SIG-M5 (cell line): ENCODE measurements around the gene FSTL3.
"Not testable (repeated sequence)": the region's sequence is repeated elsewhere in the genome, so short reads cannot be mapped to it uniquely, and the experiment has no call there.

Experiments used
- DNase-seq: peaks from one replicate; lab custom pipeline; 2025; lab: John Stamatoyannopoulos, UW

Gene FSTL3

DNA sequence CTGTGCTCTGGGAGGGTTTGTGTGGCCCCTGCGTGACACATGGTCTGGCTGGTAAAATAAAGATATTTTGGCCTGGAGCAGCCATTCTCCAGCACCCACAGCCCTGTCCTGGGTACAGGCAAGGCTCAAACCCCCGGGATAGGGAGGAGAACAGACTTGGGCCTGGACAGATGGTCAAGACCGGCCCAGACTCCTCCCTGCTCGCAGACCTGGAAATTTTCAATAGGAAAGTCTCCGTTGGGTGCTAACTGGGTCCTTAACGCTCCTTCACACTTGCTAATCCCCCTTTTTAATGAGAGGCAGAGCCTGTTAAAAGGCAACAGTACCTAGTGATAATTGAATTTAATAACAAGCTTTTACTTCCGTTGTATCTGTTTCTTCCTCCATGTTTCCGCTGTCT lies 35.1 kb downstream of the FSTL3 start:
- no peak for DNase-seq

- no peak for DNase-seq
Observed at GRCh38 chr19:715347-715746, 39.2 kb downstream of the FSTL3 start.

DNA sequence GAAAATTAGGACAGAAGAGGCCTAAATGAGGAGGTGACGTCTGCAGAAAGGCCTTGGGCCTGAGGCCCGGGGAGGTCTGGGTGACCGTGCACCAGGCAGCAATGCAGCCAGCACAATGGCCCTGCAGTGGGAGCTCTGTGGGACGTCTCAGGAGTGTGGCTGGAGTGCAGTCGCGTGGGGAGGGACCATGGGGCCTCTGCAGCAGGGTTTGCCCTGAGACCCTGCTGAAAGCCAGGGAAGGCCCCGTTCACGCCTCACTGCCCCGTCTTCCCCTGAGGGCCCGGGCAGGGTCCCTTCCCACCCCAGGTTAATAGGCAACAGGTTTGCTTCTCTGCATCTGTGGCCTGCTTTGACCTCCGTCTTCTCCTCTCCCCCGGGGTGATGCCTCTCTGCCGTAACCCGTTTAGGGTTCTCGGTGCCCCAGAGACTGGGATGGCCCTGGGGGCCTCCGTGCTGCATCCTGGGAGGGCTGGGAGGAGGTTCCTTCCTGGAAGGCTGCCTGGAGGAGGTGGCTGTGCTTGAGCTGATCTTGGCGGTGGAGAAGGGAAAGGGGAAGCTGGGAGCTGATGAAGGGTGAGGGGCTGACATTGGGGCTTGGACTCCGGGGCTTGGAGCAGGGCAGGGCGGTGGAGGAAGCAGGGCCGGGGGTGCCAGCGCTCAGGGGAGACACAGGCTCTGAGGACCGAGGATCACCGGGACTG lies 42.2 kb downstream of the FSTL3 start:
- no peak for DNase-seq

- no peak for DNase-seq
Observed at GRCh38 chr19:718991-719512, 42.9 kb downstream of the FSTL3 start.

DNA sequence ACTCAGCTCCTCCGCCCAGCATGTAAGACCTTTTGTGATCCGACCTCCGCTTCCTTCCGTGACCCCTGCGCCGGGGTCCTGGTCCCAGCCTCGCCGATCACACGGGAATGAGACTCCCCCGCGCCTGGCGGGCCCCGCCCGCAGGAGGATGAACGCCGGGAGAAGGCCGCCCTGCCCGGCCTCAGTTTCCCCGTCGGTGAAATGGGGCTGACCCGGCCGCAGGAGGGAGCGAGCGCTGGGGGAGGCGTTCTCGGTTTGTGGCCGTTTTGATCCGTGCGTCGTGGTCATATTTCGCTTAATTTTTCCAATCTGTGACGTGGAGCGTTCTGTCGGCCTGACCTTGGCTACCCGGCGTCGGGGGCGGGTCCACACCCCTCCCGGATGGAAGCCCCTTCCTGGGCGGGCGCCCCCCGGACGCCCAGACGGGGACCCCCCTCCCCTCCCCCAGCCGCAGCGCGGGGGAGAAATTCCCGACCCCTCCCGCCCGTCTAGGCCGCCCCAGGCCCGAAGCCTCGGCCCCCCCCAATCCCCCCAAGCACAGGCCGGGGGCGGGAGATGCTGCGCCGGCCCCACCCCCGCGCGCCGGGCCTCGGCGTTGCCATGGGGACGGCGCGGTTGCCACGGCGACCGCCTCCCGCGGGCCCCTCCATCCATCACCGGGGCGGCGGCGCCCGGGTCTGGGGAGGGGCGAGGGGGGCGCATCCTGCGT lies 43.6 kb downstream of the FSTL3 start:
- no peak for DNase-seq

- no peak for DNase-seq
Observed at GRCh38 chr19:720345-721160, 44.4 kb downstream of the FSTL3 start.

GRCh38 chr19:722553-723101 lies 46.4 kb downstream of the FSTL3 start:
- DNase-seq = no peak

DNA sequence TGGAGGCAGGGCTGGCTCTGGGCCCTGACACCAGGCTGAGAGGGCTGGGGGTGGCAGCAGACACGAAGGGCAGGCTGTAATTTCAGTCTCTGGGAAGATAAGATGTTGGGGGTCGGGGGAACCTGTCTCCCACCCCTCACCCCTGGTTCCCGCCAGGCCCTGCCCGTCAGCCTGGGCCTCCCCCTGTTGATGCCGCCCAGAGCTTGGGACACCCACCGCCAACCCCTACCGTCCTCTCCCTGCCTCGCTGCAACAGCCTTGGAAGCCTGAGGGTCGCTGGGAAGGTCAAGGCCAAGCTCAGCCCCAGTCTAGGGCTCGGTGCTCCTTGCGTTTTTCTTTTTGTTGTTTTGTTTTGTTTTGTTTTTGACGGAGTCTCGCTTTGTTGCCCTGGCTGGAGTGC lies 47.1 kb downstream of the FSTL3 start:
- no peak for DNase-seq

DNA sequence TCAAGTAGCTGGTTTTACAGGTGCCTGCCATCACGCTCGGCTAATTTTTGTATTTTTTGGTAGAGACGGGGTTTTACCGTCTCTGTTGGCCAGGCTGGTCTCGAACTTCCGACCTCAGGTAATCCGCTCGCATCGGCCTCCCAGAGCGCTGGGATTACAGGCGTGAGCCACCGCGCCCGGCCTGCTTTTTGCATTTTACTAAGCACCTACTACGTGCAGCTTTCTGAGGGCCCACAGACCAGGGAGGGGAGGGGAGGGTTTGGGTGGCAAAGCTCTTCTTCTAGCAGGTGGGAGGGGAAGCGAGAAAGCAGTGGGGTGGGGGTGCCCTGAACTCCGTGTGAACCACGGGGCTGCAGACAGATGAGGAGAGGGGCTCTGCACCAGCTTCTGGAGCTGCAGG lies 47.5 kb downstream of the FSTL3 start:
- no peak for DNase-seq

GRCh38 chr19:725461-726089 lies 49.4 kb downstream of the FSTL3 start:
- no peak for DNase-seq

DNA sequence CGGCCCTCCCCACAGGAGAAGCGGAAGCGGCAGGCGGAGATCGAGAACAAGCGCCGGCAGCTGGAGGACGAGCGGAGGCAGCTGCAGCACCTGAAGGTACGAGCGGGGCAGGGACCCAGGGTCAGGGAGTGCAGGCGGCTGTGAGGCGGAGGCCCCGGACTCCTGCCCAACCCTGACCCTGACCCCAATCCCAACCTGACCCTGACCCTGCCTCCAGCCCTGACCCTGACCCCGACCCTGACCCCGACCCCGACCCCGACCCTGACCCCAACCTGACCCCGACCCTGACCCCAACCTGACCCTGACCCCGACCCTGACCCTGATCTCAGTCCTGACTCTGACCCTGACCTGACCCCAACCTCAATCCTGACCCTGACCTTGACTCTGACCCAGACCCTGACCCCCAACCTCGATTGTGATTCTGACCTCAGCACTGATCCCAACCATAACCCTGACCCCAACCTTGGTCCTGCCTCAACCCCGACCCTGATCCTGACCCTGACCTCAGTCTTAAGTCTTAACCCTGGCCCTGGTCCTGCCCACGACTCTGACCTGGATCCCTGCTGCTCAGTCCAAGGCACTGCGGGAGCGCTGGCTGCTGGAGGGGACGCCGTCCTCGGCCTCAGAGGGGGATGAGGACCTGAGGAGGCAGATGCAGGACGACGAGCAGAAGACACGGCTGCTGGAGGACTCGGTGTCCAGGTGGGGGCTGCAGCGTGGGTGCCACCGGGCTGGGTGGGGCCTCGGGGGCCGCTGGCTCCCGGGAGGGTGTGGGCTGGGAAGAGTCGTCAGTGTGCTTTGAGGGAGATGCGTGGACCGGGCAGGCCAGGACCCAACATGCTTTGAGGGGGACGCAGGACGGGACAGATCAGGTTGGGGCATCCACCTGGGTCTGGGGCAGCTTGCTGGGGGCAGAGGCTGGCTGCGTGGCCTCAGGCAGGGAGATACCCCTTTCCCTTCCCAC lies 51.1 kb downstream of the FSTL3 start:
- DNase-seq = no peak

DNA sequence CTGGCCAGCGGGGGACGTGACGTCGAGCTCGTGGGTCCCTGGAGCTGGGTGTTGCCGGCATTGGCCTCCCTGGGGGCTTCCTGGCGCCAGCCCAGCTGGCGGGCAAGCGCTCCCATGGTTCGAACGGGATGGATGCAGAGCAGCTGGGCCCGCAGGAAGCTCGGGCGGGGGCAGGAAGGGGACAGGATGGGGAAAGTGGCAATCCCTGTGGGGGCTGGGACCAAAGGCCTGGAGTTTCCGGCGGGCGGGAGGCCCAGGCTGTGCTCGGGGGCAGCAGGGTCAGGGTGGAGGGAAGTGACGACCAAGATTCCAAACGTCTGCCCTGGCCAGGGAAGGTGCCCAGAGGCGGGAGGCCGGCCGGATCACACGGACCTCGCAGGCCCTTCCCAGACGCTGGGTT lies 51.8 kb downstream of the FSTL3 start:
- DNase-seq = no peak

GRCh38 chr19:729564-729963 lies 53.4 kb downstream of the FSTL3 start:
- not testable (repeated sequence) for DNase-seq

- no peak for DNase-seq
Observed at GRCh38 chr19:729965-730668, 53.9 kb downstream of the FSTL3 start.

DNA sequence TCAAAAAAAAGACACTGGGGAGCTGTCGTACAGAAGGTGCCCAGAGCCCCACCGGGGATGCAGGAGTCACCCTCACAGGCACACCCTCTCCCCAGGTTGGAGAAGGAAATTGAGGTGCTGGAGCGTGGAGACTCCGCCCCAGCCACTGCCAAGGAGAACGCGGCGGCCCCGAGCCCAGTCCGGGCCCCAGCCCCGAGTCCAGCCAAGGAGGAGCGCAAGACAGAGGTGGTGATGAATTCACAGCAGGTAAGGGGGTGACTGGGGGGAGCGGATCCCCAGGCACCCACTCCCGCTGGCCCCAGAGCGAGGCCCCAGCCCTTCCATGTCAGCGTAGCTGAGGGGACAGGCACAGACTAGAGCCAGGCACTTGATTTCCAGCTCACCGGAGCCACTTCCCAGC lies 54.8 kb downstream of the FSTL3 start:
- DNase-seq = no peak

DNA sequence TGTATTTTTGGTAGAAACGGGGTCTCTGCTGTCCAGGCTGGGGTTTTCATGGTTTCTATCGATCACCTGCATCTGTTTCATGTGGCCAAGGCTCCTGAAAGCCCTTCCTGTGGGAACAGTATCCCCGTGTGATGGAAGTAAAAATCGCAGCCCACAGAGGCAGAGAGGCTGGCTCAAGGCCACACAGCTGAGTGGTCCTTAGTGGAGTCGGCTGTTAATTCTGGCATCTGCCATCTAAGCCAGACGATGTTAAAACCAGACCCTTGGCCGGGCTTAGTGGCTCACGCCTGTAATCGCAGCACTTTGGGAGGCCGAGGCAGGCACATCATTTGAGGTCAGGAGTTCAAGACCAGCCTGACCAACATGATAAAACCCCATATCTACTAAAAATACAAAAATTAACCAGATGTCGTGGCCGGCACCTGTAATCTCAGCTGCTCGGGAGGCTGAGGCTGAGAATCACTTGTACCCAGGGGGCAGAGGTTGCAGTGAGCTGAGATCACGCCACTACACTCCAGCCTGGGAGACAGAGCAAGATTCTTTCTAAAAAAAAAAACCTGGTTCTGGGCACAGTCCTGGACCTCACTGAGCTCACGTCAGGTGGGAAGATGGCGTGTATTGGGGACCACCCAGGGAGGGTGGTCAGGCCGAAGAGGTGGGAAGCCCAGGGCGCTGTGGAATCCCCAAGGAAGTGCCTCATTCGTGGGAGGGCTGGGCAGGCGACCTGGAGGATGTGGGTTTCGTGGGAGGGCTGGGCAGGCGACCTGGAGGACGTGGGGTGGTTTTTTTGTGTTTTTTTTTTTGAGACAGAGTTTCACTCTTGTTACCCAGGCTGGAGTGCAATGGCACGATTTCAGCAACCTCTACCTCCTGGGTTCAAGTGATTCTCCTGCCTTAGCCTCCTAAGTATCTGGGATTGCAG lies 56.2 kb downstream of the FSTL3 start:
- no peak for DNase-seq
